ENCODE data around the gene DNAI1.
"Not testable (repeated sequence)": the region's sequence is repeated elsewhere in the genome, so short reads cannot be mapped to it uniquely, and the experiment has no call there.

DNAI1 gene

DNA sequence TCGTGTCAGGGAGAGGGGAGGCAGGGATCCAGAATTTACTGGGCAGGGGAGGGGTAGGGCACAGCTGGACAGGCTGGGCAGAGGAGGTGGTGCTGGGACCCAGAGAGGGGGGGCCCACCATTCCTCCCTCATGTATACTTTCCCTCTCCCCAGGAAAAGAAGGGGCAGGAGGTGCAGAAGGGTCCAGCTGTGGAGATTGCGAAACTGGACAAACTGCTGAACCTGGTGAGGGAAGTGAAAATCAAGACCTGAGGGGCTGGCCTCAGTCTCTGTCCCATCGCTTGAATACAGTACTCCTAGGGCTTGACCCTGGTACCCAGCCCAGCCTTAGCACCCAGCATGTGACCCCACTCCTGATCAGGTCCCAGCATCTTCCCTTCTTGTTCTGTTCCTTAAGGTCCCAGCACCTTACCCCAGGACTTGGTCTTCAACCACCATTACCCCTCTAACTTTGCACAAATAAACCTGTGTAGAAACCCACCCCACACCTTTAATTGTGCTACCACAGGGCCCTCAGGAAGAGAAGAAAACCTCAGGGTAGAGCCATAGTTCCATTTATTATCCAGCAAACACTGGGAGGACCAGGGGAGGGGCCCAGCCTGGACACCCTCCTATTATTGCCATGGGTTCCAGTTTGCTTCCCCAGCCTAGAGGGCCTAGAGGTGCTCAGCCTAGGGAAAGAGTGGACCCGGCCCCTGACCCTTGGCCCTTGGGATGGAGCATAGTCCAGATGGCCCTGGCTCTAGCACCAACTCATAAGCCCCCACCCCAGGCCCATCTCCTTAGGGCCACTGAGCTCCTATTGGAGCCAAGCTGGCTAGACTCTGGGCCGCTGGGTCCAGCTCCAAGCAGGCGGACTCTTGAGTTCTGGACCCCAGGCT, 62.1 kb downstream of the DNAI1 start:
- TF ChIP-seq ZNF274 (IDR thresholded peaks at IDR 0.05; ENCODE audit: low read depth, low read length) = no peak
- H3K4me3 ChIP-seq (ENCODE audit: low read length) = no peak overlapping the region

- no peak for TF ChIP-seq ZNF274 (IDR thresholded peaks at IDR 0.05; ENCODE audit: low read depth, low read length)
These were observed 62.9 kb downstream of the DNAI1 start for GRCh38 chr9:34521406-34522045.

GRCh38 chr9:34522091-34522887, 63.7 kb downstream of the DNAI1 start:
- H3K4me3 ChIP-seq (ENCODE audit: low read length) = no peak overlapping the region
- TF ChIP-seq ZNF274 (IDR thresholded peaks at IDR 0.05; ENCODE audit: low read depth, low read length) = no peak

More at GRCh38 chr9:34521406-34522045, 62.9 kb downstream of the DNAI1 start:
- H3K4me3 ChIP-seq (ENCODE audit: low read length) = no peak overlapping the region

- H3K4me3 ChIP-seq (ENCODE audit: low read length) = no peak within 1 kb of the TSS
- no peak for TF ChIP-seq ZNF274 (IDR thresholded peaks at IDR 0.05; ENCODE audit: low read depth, low read length)
These were observed 64.6 kb downstream of the DNAI1 start, which contains the start of gene ENHO for GRCh38 chr9:34522971-34523797. Gene ENHO (minus strand): TSS chr9:34522990. CDS start chr9:34521695, 1,295 bp downstream.

DNA sequence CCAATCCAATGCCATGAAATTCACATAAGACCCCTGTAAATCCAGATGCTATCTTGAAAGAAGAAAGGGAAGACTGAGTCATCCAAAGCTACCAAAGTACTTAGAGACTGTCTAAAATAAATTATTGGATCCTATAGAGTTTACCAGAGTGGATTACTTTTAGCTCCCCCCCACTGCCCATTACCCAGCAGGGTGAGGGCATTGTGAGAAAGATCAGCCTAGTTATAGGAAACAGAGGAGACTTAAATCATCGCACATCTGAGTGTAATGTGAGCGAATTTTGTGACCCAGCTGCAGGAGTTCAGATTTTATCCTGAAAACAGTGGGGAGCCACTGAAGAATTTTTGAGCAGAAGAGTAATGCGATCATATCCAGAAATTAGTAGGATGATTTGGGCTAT, 65.7 kb downstream of the DNAI1 start:
- no peak for TF ChIP-seq ZNF274 (IDR thresholded peaks at IDR 0.05; ENCODE audit: low read depth, low read length)

DNA sequence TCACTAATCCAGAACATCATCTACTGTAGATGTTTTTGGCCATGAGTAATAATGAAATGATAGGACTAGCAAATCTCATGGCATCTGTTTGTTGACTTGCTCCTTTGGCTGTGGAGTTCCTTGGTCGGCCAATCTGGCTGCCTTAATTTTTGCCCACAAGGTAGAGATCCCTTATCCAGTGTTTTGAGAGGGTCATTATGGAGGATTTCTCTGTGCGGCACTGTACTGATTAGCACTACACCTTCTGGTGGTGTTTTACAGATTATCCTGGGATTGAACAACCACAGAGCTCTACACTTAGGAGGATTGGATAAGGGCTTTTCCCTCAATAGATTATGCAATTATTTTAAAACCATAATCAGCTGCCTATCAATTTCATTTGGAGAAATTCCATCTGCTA, 67.4 kb downstream of the DNAI1 start:
- TF ChIP-seq ZNF274 (IDR thresholded peaks at IDR 0.05; ENCODE audit: low read depth, low read length) = no peak
- H3K4me3 ChIP-seq (ENCODE audit: low read length) = no peak overlapping the region

More for the DNA sequence above, 65.7 kb downstream of the DNAI1 start:
- H3K4me3 ChIP-seq (ENCODE audit: low read length) = no peak overlapping the region

- not testable (repeated sequence) for H3K4me3 ChIP-seq (ENCODE audit: low read length)
These were observed 73.4 kb downstream of the DNAI1 start for GRCh38 chr9:34532041-34532440.

DNA sequence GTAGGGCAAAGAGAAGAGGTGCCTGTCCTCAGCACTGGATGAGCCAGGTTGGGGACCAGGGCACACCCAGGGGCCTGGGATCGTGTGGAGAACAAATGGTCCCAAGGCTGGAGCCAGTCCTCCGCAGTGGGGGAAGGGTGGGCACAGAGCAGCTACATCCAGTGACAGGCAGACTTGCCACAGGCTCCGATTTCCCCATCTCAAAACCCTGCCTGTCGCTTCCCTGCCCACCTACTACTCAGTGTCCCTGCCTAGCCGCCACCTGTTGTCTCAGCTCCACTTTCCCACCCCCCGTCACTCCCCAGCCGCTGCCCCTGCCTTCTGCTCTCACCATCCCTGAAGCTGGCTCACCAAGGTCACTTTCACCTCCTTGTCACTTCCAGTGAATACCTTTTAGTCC, 78.1 kb downstream of the DNAI1 start:
- no peak overlapping the region for H3K4me3 ChIP-seq (ENCODE audit: low read length)
- no peak for TF ChIP-seq ZNF274 (IDR thresholded peaks at IDR 0.05; ENCODE audit: low read depth, low read length)

GRCh38 chr9:34540827-34541226, 82.2 kb downstream of the DNAI1 start:
- TF ChIP-seq ZNF274 (IDR thresholded peaks at IDR 0.05; ENCODE audit: low read depth, low read length) = no peak

GRCh38 chr9:34541540-34541939, 82.9 kb downstream of the DNAI1 start:
- H3K4me3 ChIP-seq (ENCODE audit: low read length) = no peak overlapping the region
- TF ChIP-seq ZNF274 (IDR thresholded peaks at IDR 0.05; ENCODE audit: low read depth, low read length) = no peak

More at GRCh38 chr9:34540827-34541226, 82.2 kb downstream of the DNAI1 start:
- no peak overlapping the region for H3K4me3 ChIP-seq (ENCODE audit: low read length)

DNA sequence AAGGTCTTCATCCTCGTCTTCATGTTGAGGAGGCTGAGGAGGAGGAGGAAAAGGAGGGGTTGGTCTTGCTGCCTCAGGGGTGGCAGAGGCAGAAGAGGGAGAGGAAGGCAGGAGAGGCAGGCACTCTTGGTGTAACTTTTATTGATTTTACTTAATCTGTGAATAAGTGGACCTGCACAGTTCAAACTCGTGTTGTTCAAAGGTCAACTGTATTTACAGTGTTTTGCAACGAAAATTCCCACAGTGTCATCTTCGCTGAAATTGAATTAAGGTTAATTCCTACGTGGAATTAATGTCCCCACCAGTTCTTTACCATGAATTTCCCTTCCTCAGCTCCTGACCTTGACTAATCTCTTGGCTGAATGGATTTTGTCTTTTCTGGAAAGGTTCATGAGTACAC, 85.4 kb downstream of the DNAI1 start:
- no peak for TF ChIP-seq ZNF274 (IDR thresholded peaks at IDR 0.05; ENCODE audit: low read depth, low read length)
- H3K4me3 ChIP-seq (ENCODE audit: low read length) = no peak overlapping the region

DNA sequence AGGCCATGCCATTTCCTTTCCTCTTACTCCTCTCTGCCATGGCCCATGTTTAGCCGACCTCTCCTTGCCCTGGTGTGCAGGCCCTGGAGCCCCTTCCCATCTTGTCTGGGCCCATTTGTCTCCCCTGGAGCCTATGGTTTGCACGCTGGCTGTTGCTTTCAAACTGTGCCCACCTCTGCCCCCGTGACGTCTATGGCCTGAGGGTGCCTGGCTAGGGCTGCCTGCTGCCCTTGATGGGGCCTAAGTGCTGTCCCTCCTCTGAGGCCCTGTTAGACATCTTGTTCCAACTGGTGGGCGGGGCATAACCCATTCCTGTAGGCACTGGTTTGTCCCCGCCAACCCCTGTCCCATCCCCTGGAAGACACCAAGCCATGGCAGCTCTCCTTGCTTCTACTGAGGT, 86.9 kb downstream of the DNAI1 start:
- TF ChIP-seq ZNF274 (IDR thresholded peaks at IDR 0.05; ENCODE audit: low read depth, low read length) = no peak
- no peak overlapping the region for H3K4me3 ChIP-seq (ENCODE audit: low read length)

DNA sequence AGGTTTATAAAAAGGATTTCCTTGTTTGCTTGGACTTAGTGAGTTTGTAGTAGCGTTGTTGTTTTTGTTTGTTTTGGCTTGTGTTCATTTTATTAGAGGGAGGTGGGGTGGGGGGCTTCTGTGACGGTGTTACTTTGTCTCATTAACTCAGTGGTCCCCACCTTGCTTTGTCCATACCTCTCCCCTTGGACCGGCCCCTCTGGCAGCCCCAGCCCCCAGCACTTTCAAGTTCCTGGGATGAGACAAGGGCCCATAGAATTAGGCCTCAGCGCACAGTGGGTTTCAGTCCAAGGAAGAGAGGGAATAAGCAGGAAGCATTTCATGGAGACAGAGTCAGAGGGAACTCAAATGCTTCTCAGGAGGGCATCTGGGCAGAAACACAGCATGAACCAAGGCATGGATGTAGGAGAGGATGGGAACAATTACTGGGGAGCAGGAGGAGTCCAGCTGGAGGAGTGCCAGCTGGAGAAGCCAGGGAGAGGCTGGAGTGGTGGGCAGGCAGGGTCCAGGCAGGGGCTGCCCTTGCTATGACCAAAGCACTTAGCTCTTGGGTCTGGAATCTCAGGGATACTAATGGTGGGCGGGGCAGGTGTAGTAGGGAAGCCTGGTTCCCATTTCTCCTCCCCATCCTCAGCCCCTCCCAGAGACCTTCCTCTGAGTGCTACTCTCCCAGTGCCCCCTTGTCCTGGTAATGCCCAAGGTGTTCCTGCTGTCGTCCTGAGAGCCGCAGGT, 87.7 kb downstream of the DNAI1 start:
- no peak overlapping the region for H3K4me3 ChIP-seq (ENCODE audit: low read length)
- no peak for TF ChIP-seq ZNF274 (IDR thresholded peaks at IDR 0.05; ENCODE audit: low read depth, low read length)

All from GM08714 (cell line).